BE2C (cell line): ENCODE results near the gene ADD2.

Experiments
- DNase-seq: peaks from one replicate; pipeline ENCODE4 v3.0.0-alpha.2; 2020
- H3K27me3 ChIP-seq: fragments of 250-450 bp; sonication (Bioruptor Pico); 2 replicates; pipeline ENCODE4 v1.5.1; 2020; ENCODE audit warnings: mild to moderate bottlenecking
- H3K36me3 ChIP-seq: fragments of 250-450 bp; sonication (Bioruptor Pico); 2 replicates; pipeline ENCODE4 v1.5.1; 2020; ENCODE audit warnings: mild to moderate bottlenecking
- H3K4me1 ChIP-seq: fragments of 250-450 bp; sonication (Bioruptor Pico); 2 replicates; pipeline ENCODE4 v1.5.1; 2020
- H3K4me3 ChIP-seq: 2 replicates; pipeline ENCODE4 v1.5.1; 2011; ENCODE audit warnings: low read depth, low read length
- H3K9me3 ChIP-seq: fragments of 250-450 bp; sonication (Bioruptor Pico); 2 replicates; pipeline ENCODE4 v1.5.1; 2020
- TF ChIP-seq, protein P1 (sequence below): IDR thresholded peaks from 2 replicates; pipeline ENCODE4 v1.5.1; 2012; ENCODE audit warnings: mild to moderate bottlenecking, low read depth, low read length

Gene ADD2

DNA sequence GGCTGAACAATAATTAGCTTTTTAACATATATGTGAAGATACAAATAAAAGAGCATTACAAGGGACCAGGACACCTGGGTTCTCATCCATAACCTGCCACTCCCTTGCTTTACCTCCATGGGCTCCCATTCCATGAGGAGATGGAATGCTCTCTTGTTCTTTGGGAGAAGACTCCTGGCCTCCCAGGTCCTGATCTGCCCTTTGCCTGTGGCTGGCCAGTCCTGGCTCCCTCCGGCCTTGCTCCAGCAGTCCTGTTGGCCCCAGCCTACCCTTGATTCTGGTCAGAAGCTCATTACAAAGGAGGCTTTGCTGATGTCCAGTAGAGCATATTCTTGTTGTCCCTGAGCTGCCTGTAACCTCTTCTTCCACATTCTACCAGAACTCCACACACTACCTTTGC, 60.3 kb downstream of the ADD2 start:
- Histone ChIP-seq H3K27me3 (no peaks in the 10 kb centered on the region), H3K36me3 (no peaks in the 10 kb centered on the region), H3K4me3 (no peak overlapping the region), H3K9me3 (no peaks in the 10 kb centered on the region), H3K4me1 (no peaks in the 10 kb centered on the region; the same call in 1 of the 2 replicates)
- TF ChIP-seq, protein P1, sequence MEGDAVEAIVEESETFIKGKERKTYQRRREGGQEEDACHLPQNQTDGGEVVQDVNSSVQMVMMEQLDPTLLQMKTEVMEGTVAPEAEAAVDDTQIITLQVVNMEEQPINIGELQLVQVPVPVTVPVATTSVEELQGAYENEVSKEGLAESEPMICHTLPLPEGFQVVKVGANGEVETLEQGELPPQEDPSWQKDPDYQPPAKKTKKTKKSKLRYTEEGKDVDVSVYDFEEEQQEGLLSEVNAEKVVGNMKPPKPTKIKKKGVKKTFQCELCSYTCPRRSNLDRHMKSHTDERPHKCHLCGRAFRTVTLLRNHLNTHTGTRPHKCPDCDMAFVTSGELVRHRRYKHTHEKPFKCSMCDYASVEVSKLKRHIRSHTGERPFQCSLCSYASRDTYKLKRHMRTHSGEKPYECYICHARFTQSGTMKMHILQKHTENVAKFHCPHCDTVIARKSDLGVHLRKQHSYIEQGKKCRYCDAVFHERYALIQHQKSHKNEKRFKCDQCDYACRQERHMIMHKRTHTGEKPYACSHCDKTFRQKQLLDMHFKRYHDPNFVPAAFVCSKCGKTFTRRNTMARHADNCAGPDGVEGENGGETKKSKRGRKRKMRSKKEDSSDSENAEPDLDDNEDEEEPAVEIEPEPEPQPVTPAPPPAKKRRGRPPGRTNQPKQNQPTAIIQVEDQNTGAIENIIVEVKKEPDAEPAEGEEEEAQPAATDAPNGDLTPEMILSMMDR, result no peak
- no peak for DNase-seq

DNA sequence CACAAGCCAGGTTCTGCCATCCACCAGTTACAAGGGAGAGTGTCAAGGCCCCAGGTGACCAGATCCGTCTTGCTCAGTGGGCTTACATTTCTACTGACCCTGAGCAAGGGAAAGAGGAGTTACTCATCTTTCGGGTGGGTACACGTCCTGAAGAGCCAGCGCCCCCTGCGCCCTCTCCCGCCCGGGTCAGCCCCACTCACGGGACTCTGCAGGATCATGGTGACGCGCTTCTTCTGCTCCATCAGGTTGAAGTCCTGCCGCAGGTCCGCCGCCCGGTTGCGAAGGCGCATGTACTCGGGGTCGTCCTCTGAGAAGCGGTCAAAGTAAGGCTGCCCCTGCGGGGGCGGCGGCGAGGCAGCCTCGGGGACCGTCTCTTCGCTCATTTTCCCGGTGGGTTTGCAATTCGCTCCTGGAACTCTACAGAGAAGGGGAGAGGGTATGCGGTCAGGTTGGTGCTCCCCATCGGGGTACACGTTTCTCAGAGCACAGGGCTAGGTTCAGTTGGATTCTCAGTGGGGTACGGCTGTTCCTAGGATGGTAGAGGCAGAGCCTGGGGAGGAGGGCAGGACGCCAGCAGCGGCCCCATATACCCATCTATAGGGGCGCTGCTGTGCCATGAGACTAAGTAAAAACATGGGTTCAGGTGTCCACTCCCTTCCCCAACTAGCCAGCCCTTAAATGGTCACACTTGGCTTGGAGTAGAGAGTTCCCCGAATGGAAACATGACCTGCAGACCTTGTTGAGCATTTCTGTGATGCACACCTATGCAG, 61.8 kb downstream of the ADD2 start:
- TF ChIP-seq, protein P1, result no peak
- no peaks in the 10 kb centered on the region for H3K36me3 ChIP-seq

DNA sequence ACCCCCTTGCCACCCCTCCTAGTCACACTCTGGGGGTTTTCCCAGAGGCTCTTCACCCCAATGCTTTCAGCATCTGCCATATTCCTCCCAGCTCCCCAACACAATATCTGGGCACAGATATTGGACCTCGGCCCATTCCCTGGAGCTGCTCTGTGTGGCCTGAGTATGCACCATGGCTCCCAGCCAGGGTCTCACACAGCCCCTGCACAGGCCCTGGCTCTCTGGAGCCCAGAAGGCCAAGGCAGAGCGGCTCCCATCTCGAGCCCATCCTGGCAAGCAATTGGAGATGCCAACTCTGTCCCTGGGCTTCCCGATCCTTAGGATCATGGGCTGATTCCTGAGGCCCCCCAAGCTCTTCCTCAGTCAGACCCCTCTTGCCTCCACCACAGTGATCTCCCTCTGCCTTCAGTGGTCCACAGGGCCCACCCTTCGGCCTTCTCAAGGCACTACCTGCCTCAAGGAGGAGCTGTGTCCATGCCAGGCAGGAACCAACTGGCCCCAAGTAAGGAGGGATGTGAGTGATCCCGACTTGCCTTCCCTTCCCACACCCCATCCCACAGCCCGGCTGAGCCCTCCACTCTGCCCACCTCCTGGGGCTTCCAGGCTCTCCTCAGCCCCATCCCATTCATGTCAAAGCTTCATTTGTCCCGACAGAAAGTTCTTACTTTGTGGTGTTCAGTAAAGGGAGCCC, 62.7 kb downstream of the ADD2 start:
- TF ChIP-seq, protein P1, result no peak
- Histone ChIP-seq H3K4me3 (no peak overlapping the region), H3K9me3 (no peaks in the 10 kb centered on the region), H3K4me1 (no peaks in the 10 kb centered on the region; the same call in 1 of the 2 replicates), H3K36me3 (no peaks in the 10 kb centered on the region), H3K27me3 (no peaks in the 10 kb centered on the region)
- no peak for DNase-seq

More for the DNA sequence above, 61.8 kb downstream of the ADD2 start:
- Histone ChIP-seq H3K4me3 (no peak overlapping the region), H3K27me3 (no peaks in the 10 kb centered on the region), H3K4me1 (no peaks in the 10 kb centered on the region; the same call in 1 of the 2 replicates), H3K9me3 (no peaks in the 10 kb centered on the region)
- no peak for DNase-seq

DNA sequence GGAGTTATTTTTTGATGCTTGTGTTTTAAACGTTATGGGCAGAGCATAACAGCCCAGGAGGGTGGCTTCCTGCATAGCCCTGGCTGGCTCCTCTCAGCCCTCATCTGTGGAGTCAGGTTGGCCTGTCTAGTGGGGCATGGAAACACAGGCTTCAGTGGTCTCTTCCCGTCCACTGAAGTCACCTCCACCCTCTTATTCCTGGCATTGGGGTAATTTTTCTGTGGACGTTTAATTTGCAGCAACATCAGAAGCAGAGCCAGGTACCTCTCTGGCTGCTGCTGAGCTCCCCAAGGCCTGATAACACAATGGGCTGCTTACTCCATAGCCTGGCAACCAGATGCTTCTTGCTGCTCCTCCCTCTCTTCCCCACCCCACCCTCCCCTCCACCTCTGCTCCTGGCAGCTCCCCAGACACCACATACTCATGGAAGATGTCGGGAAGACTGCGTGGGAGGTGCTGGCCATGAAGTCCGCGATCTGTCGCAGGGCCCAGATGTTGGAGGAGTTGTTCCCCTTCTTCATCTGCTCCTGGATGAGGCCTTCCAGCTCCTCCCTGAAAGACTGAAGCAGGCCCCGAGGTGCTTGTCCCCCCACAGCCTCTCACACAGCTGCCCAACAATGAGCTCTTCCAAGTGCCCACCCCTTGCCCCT, 64.0 kb downstream of the ADD2 start:
- TF ChIP-seq, protein P1, result no peak
- Histone ChIP-seq H3K9me3 (no peaks in the 10 kb centered on the region), H3K36me3 (no peaks in the 10 kb centered on the region), H3K27me3 (no peaks in the 10 kb centered on the region), H3K4me3 (no peak overlapping the region), H3K4me1 (no peaks in the 10 kb centered on the region; the same call in 1 of the 2 replicates)
- DNase-seq, result peak; percentile 22

DNA sequence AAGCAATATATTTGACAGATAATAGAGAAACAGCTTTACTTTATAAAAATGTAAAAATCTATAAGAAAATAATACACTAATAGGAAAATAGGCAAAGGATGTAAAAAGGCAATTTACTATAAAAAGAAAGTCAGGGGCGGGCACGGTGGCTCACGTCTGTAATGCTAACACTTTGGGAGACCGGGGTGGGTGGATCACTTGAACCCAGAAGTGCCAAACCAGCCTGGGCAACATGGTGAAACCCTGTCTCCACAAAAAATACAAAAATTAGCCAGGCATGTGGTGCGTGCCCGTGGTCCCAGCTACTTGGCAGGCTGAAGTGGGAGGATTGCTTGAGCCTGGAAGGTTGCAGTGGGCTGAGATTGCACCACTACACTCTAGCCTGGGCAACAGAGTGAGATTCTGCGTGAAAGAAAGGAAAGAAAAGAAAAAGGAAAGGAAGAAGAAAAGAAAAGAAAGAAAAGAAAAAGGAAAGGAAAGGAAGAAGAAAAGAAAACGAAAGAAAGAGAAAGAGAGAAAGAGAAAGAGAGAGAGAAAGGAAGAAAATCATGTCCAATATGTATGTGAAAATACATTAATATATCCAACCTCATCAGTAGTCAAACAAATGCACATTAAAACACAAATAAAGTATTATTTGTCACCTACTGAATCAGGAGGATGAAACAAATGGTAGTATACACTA, 65.1 kb downstream of the ADD2 start:
- TF ChIP-seq, protein P1, result no peak
- H3K36me3 ChIP-seq, result no peaks in the 10 kb centered on the region
- H3K4me3 ChIP-seq, result no peak overlapping the region
- no peaks in the 10 kb centered on the region; the same call in 1 of the 2 replicates for H3K4me1 ChIP-seq
- no peak for DNase-seq
- no peaks in the 10 kb centered on the region for H3K27me3 ChIP-seq
- no peaks in the 10 kb centered on the region for H3K9me3 ChIP-seq
